Calu3 (cell line): ENCODE results near the gene RBL1. TPM values are rescaled to one million over a fixed set of nuclear protein-coding genes. Genes with fewer than 3 reads are reported as not detected.

Experiments
- BruUV-seq: library from RNA; stranded (reverse); fragments of 400-500 nt; replicated peaks from 2 replicates; lab custom pipeline; 2021; lab: Mats Ljungman, UMichigan
- CTCF ChIA-PET: fragments of 300-600 bp; sonication (Branson Sonifier 250); formaldehyde crosslinking; loops from one replicate; lab custom pipeline; 2022; ENCODE audit warnings: antibody characterized with exemption; lab: Charles Lee
- DNase-seq: peaks from one replicate; pipeline ENCODE4 v3.0.0; 2022
- H3K27ac Mint-ChIP-seq: one replicate; pipeline ENCODE4 v1.8.0; 2022; ENCODE audit warnings: mixed read lengths; ENCODE audit not compliant: unreplicated experiment
- H3K27me3 Mint-ChIP-seq: one replicate; pipeline ENCODE4 v1.8.0; 2022; ENCODE audit warnings: mixed read lengths; ENCODE audit not compliant: unreplicated experiment
- H3K36me3 Mint-ChIP-seq: one replicate; pipeline ENCODE4 v1.8.0; 2022; ENCODE audit warnings: mild to moderate bottlenecking, moderate library complexity, mixed read lengths; ENCODE audit not compliant: insufficient read depth, unreplicated experiment
- H3K4me1 Mint-ChIP-seq: one replicate; pipeline ENCODE4 v1.8.0; 2022; ENCODE audit warnings: mild to moderate bottlenecking, low read depth, mixed read lengths; ENCODE audit not compliant: unreplicated experiment
- H3K4me3 Mint-ChIP-seq: one replicate; pipeline ENCODE4 v1.8.0; 2022; ENCODE audit warnings: mild to moderate bottlenecking, low read depth, moderate library complexity, mixed read lengths; ENCODE audit not compliant: unreplicated experiment
- H3K9me3 Mint-ChIP-seq: one replicate; pipeline ENCODE4 v1.8.0; 2022; ENCODE audit warnings: low read depth, mixed read lengths; ENCODE audit not compliant: unreplicated experiment
- intact Hi-C: fragments of 100-400 bp; cut with micrococcal nuclease; formaldehyde crosslinking; loops from one replicate; pipeline ENCODE4 v1.10.0; 2022; ENCODE audit not compliant: unreplicated experiment
- total RNA-seq: library from RNA; stranded (reverse); gene quantifications from 2 replicates; pipeline ENCODE4 v1.2.3, GENCODE V29; 2022
- TF ChIP-seq, protein P1 (sequence below): fragments of 200-600 bp; IDR thresholded peaks from one replicate; pipeline ENCODE4 v1.8.0; 2022; ENCODE audit warnings: antibody characterized with exemption; ENCODE audit not compliant: unreplicated experiment

RBL1 gene
- total RNA-seq, 1 experiment from 2014 or later: 21.5 TPM

GRCh38 chr20:36957875-36958667, 137.7 kb downstream of the RBL1 start:
- no TSS peak for BruUV-seq
- H3K27ac Mint-ChIP-seq: no peak overlapping the region
- CTCF ChIA-PET: interaction anchor here (0.5 kb wide), 1 partner anchor 11 kb away, joined by 3 read pairs; no protein-coding TSS in a partner anchor
- no peaks in the 10 kb centered on the region for H3K36me3 Mint-ChIP-seq
- H3K9me3 Mint-ChIP-seq: peaks cover 2% of the 10 kb centered on the region
- DNase-seq: no peak
- peaks cover 20% of the 10 kb centered on the region for H3K4me1 Mint-ChIP-seq
- intact Hi-C loops: no loop called here
- H3K27me3 Mint-ChIP-seq: no peaks in the 10 kb centered on the region
- TF ChIP-seq, protein P1, sequence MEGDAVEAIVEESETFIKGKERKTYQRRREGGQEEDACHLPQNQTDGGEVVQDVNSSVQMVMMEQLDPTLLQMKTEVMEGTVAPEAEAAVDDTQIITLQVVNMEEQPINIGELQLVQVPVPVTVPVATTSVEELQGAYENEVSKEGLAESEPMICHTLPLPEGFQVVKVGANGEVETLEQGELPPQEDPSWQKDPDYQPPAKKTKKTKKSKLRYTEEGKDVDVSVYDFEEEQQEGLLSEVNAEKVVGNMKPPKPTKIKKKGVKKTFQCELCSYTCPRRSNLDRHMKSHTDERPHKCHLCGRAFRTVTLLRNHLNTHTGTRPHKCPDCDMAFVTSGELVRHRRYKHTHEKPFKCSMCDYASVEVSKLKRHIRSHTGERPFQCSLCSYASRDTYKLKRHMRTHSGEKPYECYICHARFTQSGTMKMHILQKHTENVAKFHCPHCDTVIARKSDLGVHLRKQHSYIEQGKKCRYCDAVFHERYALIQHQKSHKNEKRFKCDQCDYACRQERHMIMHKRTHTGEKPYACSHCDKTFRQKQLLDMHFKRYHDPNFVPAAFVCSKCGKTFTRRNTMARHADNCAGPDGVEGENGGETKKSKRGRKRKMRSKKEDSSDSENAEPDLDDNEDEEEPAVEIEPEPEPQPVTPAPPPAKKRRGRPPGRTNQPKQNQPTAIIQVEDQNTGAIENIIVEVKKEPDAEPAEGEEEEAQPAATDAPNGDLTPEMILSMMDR: no peak
- no peak overlapping the region for H3K4me3 Mint-ChIP-seq

DNA sequence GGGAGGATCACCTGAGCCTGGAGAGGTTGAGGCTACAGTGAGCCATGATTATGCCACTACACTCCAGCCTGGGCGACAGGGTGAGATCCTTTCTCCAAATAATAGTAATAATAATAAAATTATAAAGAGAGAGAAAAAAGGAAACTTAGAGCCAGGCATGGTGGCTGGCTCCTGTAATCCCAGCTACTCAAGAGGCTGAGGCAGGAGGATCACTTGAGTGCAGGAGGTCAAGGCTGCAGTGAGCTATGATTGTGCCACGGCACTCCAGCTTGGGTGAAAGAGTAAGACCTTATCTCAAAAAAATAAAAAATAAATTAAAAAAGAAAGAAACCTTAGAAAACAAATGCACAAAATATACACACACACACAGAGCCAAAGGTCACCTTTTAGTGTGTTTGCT, 139.1 kb downstream of the RBL1 start:
- intact Hi-C loops: no loop called here
- no TSS peak for BruUV-seq
- peaks cover 25% of the 10 kb centered on the region for H3K4me1 Mint-ChIP-seq
- no peaks in the 10 kb centered on the region for H3K27me3 Mint-ChIP-seq
- H3K4me3 Mint-ChIP-seq: no peak overlapping the region
- DNase-seq: no peak
- no peak overlapping the region for H3K27ac Mint-ChIP-seq
- H3K9me3 Mint-ChIP-seq: no peaks in the 10 kb centered on the region
- TF ChIP-seq, protein P1: no peak
- CTCF ChIA-PET: no interaction called here
- H3K36me3 Mint-ChIP-seq: peaks cover 4% of the 10 kb centered on the region

GRCh38 chr20:36956016-36956415, 139.8 kb downstream of the RBL1 start:
- intact Hi-C loops: no loop called here
- Mint-ChIP-seq H3K9me3 (no peaks in the 10 kb centered on the region), H3K4me1 (peaks cover 26% of the 10 kb centered on the region), H3K27me3 (no peaks in the 10 kb centered on the region), H3K4me3 (no peak overlapping the region), H3K36me3 (peaks cover 11% of the 10 kb centered on the region), H3K27ac (no peak overlapping the region)
- no TSS peak for BruUV-seq
- TF ChIP-seq, protein P1: no peak
- no peak for DNase-seq
- CTCF ChIA-PET: interaction anchor here (0.7 kb wide), 1 partner anchor 36 kb away, joined by 3 read pairs; no protein-coding TSS in a partner anchor

DNA sequence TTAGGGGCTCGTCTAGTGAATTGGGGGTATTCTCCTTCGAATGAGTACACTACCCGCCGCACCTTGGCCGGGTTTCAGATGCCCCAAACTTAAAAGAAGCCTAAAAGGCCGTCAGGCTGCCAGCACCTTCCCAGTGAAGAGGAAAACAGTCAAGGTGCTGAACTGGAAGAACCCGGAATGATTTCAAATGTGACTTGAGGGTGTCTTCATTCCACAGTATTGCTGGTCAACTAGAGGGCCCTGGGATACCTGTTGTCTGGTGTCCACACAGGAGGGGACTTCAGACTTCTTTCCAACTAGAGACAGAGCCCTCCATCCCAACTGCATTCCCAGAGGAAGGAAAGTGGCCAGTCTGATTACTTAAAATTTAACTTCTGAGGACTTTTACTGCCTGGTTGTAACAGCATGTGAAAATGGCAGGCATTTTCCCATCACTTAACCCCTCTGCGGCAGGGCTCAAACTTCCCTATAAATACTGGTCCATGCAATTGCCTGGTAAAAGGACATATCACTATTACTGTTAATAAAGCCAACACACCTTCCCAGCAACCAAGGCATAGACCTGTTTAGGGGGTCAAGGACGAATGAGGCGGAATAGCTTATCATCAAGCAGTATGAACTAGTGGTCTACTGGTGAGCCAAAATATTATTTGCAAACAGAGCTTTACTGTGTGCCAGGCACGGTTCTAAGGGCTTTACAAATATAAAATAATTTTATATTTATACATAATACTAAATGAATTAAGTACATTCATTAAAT, 143.6 kb downstream of the RBL1 start:
- intact Hi-C loops: no loop called here
- H3K27ac Mint-ChIP-seq: peak overlapping the region; percentile 82
- H3K36me3 Mint-ChIP-seq: peaks cover 19% of the 10 kb centered on the region
- H3K4me1 Mint-ChIP-seq: peaks cover 35% of the 10 kb centered on the region
- CTCF ChIA-PET: no interaction called here
- TF ChIP-seq, protein P1: no peak
- H3K27me3 Mint-ChIP-seq: no peaks in the 10 kb centered on the region
- DNase-seq: no peak
- peak overlapping the region; percentile 88 for H3K4me3 Mint-ChIP-seq
- no peaks in the 10 kb centered on the region for H3K9me3 Mint-ChIP-seq
- TSS peak; percentile 80 for BruUV-seq
